Stimulated activated CD8-positive, alpha-beta memory T cell treated with anti-CD3 and anti-CD28 coated beads, Interleukin-7, amount 100 ng/mL, for 4 hours (primary cell): ENCODE data around the gene ZBTB40.

Experiments used
- DNase-seq, 2 donors: peaks; one replicate each; pipeline ENCODE4 v3.0.0-alpha.2; 2020; ENCODE audit warnings: low read depth in 2 of 2

Gene ZBTB40

DNA sequence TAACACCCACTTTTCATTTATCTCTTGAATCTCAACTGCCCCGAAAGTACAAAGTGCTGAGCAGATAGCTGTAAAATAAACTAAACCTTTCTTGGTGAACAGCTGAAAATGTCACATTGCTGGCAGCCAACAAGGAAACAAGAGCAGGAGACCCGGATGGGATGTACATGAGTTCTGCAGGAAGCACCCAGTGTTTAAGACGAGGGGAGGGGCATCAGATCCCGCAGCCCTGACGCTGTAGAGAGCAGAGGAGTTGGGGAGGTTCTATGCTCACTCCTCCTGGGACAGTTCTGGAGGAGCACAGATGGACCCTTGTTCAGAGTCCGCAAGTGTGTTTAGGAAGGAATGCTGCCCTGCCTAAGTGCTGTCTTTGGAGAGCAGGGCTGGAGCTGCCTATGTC, 79.6 kb downstream of the ZBTB40 start:
- no peak for DNase-seq

GRCh38 chr1:22533244-22533895, 81.7 kb downstream of the ZBTB40 start:
- no peak for DNase-seq

- no peak for DNase-seq
These were observed 83.3 kb downstream of the ZBTB40 start for GRCh38 chr1:22534951-22535350.

DNA sequence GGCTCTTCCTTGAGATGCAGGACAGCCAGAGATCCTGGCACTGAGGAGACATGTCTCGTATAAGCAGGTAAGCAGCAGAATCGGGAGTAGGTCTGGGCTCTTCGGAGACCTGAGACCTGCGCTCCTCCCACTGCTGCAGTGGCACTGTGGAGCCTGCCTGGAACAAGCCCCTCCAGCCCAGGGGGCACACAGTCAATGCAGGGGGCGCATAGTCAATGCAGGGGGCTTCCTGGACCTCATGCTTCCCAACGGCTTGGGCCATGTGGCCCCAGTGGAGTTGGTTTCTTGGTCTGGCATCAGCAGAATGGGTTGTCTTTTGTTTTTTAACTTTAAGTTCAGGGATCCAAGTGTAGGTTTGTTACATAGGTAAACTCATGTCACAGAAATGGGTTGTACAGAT, 83.7 kb downstream of the ZBTB40 start:
- no peak for DNase-seq

DNA sequence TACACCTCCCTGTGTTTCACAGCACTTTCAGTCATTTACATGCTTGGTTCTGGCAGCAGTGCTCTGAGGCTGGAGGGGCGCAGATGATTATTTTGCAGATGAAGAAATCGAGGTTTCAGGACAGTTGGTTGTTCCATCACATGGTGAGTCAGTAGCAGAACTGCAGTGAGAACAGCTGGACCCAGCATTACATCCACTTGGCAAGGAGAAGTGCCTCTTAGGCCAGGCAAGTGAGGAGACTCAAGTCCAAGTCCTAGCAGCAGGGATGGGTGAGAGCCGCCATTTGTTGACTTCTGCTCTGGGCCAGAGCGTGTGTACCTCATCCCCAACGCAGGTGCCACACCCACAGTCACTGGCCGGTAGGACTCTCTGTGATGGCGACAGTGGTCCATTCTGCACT, 84.9 kb downstream of the ZBTB40 start:
- DNase-seq = no peak

DNA sequence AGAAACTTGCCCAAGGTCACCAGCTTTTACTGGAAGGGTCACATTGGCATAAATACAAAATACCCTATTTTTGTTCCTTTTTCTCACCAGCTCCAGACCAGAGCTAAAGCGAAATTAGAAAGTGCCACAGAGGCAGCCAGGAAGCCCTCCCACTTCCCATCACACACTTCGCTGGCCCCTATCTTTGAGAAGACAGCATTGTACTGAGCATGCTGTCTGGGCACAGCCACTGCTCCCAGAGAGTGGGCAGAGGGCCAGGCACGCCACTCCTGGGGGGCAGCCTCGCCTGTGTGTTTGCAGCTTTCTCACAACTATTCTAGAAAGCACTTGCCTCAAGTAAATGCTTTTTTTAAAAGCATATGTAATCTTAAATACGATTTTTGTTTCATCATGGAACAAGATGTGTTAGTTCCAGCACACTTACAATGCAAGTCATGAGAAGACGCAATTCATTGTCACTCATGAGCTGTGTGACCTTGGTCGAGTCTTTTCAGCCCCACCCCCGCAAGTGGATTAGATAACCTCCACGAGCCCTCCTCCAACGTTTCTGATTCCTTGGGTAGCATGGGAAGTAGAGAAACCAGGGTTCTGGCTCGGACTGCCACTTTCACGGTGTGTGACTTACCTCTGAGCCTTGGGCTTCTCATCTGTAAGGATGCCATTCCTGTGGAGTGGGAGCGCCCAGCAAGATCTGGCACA, 85.9 kb downstream of the ZBTB40 start:
- no peak for DNase-seq

- no peak for DNase-seq
These were observed 88.0 kb downstream of the ZBTB40 start for GRCh38 chr1:22539510-22540118.

DNA sequence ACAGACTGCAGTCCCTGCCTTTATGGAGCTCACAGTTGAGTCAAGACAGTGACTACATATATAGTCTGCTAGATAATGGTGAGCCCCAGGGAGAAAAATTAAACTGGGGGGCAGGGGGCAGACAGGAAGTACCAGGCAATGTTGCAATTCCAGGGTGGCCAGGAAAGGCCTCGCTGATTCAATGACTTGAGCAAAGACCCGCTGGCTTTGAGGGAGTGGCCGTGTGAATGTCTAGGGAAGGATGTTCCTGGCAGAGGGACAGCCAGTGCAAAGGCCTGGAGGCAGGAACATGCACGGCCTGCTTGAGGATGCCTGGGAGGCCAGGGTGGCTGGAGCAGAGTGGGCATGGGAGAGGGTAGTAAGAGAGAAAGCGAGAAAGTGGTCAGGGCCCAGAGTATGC, 88.7 kb downstream of the ZBTB40 start:
- DNase-seq = no peak

DNA sequence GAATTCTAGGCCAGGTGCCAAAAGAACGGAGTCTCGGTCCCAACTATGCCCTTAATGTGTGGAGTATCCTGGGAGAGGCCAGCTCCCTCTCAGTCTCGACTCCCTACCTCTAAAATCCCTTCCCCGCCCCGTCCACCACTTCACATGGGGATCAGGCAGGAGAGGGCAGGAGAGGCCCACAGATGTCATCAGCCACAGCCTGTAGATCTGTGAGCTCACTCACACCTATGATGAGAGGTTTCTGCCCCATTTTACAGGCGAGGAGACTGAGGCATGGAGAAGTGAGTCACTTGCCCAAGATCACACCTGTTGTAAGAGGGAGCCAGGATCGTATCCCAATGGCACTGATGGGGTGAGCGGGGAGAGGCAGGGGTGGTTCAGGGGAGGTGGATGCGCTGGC, 91.2 kb downstream of the ZBTB40 start:
- no peak for DNase-seq

DNA sequence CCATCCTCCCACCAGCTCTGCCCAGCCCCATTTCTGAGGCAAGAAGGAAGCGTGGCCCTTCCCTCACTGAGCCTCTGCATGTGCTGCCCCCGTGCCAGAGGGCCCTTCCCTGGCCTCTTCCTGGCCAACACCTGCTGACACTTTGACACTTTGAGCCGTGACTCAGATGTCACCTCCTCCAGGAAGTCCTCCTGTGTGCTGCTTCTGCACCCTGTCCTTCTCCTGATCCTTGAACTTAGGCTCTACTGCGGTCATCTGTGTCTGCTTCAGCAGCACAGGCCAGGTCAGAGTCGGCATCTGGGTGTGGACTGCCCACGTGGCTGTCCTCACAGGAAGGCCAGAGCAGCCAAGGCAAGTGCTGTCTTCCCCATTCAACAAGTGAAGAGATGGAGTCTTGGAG, 92.0 kb downstream of the ZBTB40 start:
- DNase-seq = no peak

DNA sequence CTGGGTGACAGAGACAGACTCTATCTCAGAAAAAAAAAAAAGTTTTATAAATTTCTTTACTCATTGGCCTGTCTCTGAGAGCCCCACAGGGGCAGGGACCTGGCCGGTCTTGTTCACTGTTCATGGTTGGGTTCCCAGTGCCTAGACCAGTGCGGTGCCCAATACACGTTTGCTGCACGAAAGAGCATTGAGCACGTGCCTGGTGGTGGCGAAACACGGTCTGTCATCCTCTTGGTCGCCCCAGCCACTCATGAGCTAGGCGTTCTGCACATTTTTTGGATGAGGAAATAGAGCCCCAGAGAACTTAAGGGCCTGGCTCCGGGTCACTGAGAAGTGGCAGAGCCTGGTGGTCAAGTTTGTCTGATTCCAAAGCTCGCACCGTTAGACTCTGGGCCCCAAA, 93.0 kb downstream of the ZBTB40 start:
- DNase-seq = no peak

DNA sequence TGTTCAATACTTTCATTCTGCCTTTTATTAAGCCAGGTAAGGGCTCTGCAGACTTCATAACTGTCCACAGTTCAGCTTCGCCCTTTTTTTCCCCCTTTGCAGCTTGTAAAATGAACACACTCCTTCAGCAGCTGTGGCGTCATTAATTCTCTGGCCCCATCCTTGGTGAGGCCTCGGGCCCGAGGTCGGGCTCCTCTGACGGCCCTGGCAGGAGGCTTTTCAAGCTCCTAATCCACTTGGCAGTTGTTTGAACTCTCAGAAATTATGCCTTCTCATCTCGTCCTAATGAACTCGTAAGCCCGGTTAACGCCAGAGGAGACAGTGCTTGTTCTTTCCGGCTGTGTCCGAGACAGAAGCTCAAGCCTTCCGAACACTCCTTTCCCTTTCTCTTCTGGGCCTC, 93.5 kb downstream of the ZBTB40 start:
- DNase-seq = no peak

GRCh38 chr1:22547186-22547817, 95.7 kb downstream of the ZBTB40 start:
- DNase-seq = no peak

DNA sequence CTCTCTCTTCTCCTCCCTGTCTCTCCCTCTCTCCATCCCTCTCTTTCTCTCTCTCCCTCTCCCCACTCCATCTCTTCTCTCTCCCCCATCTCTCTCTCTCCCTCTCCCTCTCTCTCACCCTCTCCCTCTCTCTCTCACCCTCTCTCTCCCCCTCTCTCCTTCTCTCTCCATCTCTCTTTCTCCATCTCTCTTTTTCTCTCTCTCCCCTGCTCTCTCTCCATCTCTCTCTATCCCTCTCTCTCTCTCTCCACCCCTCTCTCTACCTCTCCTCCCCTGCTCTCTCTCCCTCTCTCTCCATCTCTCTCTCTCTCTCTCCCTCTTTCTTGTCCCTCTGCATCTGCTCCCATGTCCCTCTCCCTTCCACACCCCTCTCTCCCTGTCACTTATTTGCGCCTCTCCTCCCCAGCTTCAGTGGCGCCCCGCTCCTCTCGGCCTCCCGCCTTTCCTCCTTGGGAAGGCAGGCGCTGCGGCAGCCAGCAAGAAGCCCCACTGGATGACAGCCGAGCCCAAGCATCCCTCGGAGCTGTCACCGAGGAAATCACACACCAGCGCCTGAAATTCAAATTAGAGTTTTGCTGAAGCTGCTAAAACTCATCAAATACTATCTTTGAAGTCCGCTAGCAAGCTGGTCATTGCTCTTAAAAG, 96.3 kb downstream of the ZBTB40 start:
- DNase-seq = no peak

- no peak for DNase-seq
These were observed 98.4 kb downstream of the ZBTB40 start for GRCh38 chr1:22550021-22550420.

DNA sequence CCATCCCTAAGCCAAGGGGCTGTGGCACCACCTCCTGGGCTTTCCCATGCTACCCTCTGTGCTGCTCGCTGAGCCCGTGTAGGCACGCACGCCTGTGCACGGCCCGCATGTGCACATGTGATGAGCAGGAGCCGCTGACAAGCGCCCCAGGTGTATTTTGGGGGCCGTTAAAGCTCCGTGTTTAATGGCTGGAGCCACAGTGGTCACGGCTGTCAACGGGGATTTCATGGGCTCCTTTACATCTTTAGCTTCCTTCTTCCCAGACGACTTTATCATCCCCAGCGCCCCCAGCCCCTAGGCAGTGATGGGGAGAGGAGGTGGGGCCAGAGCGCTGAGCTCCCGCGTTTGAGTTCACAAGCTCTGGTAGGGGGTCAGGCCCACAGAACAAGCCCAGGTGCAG, 99.9 kb downstream of the ZBTB40 start:
- DNase-seq = no peak

DNA sequence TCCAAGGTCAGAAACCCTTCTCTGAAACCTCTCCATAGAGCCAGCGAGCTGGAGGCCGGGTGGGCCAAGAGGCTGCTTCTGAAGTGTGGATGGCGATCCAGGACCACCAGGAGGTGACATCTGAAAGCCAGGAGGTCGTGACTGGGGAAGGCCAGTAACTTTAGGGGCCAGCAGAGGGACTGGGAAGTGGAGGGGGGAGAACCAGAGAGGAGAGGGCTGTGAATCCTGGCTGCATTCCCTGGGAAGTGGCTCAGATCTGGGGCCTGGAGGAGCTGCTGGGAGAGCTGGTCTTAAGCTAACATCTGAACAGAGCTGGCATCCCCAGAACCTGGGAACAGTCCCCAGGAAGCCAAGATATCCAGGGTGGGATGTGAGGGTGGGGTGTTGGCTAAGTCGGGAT, 100.4 kb downstream of the ZBTB40 start:
- no peak for DNase-seq

DNA sequence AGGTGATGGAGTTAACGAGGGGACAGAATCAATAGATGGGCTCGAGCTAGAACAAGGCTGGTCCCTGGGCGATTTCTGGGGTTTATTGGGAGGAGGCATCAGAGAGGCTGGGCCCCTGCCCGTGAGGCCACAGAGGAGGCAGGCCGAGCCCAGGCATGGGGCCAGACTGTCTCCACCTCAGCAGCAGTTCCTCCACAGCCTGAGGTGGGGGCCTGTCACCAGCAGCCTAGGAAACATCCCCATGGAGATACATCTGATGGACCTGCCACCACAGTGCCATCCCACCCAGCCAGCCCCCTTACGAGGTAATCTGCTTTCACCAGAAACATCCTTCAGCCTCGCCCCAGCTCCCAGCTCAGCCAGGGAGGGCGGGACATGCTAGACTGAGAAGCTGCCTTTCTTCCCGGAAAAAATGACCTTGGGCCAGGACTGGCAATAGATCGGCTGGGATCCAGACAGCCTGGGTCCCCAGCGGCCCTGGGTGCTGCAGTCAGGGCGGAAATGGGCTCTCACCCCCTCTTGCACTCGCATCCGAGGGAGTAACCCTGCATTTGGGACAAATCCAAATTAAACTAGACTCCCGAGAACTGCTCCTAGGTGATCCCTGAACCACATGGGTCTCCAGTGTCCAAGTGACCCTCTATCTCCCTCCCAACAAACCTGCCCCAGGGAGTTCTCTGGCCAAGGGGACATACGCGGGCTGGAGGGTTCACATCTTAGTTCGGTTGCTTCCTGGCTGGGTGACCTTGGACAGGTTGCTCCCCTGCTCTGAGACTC, 101.6 kb downstream of the ZBTB40 start:
- DNase-seq = no peak

- DNase-seq = no peak
These were observed 102.4 kb downstream of the ZBTB40 start for GRCh38 chr1:22553991-22554522.

DNA sequence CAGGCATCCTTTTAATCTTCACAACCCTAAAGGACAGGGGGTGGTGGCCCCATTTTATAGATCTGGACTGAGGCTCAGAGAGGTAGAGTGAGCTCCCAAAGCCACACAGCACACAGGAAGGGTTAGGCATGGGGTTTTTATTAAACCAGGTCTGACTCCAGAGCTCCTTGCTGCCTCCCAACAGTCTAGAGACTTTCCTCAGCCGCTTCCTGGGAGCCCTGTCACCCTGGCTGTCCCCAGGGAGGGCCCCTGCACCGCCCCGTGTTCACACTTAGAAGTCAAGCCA, 103.7 kb downstream of the ZBTB40 start:
- DNase-seq = no peak

GRCh38 chr1:22556391-22557104, 104.9 kb downstream of the ZBTB40 start:
- DNase-seq = no peak
